ENCODE results near the gene PLCH1. TPM values are rescaled to one million over a fixed set of nuclear protein-coding genes. Genes with fewer than 3 reads are reported as not detected.

Gene PLCH1
- total RNA-seq, 2 donors from 2014 or later, result 0.05 TPM; not detected in 1

- intact Hi-C loops (cut with DNase I), result no loop called here
- DNase-seq (ENCODE audit: low spot score), result no peak
Measured at GRCh38 chr3:155335724-155336354, 409.0 kb downstream of the PLCH1 start.

- DNase-seq (ENCODE audit: low spot score), result no peak
- intact Hi-C loops (cut with DNase I), result no loop called here
Measured at GRCh38 chr3:155334914-155335723, 409.8 kb downstream of the PLCH1 start.

DNA sequence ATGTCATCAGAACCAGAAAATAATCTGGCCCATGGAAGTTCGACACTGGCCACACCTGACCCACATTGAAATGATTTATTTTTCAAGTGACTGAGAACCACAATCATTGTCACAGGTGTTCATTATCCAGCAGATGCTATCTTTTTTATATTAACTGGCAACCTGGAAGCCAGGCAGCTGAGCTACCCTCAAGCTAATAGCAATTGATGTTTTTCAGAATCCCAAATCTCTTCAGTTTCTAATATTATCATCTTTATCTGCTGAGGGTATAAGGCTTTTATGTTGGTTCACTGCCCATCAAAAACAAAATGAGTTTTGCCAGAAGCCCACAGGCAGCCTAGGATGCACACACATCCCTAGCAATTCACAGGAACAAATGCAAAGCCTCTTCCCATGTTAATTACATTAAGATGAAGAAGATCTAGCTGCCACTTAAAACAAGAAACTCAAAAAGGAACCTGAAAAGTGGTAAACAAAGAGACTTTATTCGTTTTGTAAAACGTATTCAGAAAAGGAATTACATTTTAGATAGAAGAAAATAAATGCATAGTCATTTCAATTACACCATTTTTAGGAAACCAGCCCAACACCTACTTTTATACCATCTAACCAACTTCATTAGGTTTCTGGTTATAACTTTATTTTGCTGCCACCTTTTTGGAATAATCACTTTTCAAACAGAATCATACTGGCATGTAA, 410.5 kb downstream of the PLCH1 start:
- intact Hi-C loops (cut with DNase I), result no loop called here
- DNase-seq (ENCODE audit: low spot score), result no peak

DNA sequence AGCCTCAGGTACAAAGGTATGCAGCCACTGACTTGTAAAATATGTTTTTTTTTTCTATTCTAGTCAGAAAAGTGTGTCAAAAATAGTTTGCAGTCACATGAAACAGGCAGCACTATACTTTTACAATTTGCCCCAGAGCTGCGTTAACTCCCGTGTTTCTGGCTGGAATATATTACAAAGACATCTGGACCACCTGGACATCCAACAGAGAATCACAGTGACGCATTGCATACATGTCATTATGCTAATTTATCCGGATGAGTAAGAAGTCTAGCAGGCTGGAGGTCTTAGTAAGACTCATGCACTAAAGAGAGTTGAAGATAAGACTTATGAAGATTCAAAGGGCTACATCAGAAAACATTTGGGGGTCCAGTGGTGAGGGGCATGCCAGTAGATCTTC, 412.2 kb downstream of the PLCH1 start:
- DNase-seq (ENCODE audit: low spot score), result no peak
- intact Hi-C loops (cut with DNase I), result no loop called here

DNA sequence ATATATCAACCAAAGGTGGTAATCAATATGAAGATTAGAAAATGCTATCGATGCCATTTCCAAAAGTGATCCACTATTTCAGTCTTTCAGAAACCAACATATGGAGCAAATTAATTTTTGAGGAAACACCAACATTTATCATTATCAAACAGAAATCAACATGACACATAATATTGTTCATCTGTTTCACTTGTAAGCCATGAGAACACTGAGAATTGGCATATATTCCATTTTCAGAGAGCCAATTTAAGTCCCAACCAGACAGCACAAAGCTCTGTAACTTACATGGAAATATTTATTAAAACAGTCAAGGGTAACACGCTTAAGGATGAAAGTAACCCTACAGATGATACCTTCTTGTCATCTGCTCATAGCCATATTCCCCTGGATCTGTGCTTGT, 413.8 kb downstream of the PLCH1 start:
- no peak for DNase-seq (ENCODE audit: low spot score)
- intact Hi-C loops (cut with DNase I), result no loop called here

DNA sequence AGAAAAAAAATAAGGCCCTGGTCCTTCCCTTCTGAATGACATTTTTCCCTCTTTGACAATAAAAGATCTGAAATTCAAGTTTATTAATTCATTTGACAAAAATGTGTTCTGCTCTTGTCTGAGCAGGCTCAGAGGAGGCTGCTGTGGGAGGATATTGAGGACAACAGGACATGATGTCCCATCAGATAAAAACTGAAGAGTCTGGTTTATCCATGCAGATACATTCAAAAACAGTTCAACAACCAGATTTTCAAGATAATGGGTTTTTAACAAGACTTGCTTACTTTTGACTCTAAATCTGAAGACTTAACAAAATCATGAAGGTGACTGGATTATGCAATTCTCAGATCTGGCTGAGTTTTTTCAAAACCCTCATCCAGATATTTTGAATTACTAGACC, 414.5 kb downstream of the PLCH1 start:
- no peak for DNase-seq (ENCODE audit: low spot score)
- intact Hi-C loops (cut with DNase I), result no loop called here

DNA sequence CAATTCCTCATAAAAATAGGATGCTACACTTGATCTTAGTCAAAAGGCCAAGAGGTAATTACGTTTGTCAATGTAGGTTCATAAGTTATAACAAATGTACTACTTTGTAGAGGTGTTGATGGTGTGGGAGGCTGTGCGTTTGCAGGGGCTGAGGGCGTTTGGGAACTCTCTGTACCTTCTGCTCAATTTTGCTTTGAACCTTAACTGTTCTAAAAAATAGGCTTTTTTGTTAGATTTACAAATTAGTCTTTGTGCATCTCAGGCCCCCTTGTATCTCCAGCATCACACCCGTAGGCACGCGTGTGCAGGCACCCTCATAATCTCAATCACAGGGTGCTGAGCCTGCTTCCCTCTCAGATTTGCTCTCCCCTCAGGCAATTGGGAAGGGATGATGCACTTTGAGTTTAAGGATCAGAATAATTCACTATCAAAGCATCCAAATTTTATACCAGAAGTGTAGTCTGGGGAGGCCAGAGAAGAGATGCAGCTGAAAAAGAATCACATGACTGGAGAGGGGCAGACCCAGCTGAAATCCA, 415.3 kb downstream of the PLCH1 start:
- DNase-seq (ENCODE audit: low spot score), result no peak
- intact Hi-C loops (cut with DNase I), result loop anchor here (10.0 kb wide), 1 partner anchor 565 kb away; no protein-coding TSS in a partner anchor

DNA sequence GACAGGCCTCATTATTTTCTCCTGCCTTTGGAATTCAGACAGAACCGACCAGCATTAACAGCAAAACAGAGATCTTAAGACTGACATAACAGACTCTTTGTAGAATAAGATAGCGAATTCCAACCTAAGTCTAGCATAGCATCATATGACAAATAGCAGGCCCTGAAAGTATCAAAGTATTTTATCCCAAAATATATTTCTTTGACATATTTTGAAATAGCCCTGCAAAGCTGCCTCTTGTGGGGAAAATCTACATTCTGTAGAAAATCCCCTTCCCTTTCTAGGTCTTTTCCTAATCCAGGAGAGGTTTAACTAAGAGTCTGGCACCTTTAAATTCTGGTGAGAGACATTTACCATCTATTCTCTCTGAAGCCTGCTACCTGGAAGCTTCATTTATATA, 417.0 kb downstream of the PLCH1 start:
- DNase-seq (ENCODE audit: low spot score), result no peak
- intact Hi-C loops (cut with DNase I), result loop anchor here (10.0 kb wide), 1 partner anchor 563 kb away; no protein-coding TSS in a partner anchor

GRCh38 chr3:155327430-155327829, 417.4 kb downstream of the PLCH1 start:
- intact Hi-C loops (cut with DNase I), result loop anchor here (10.0 kb wide), 1 partner anchor 563 kb away; no protein-coding TSS in a partner anchor
- DNase-seq (ENCODE audit: low spot score), result no peak

- intact Hi-C loops (cut with DNase I), result loop anchor here (10.0 kb wide), 1 partner anchor 562 kb away; no protein-coding TSS in a partner anchor
- DNase-seq (ENCODE audit: low spot score), result no peak
Measured at GRCh38 chr3:155326901-155327300, 418.0 kb downstream of the PLCH1 start.

GRCh38 chr3:155326244-155326643, 418.6 kb downstream of the PLCH1 start:
- intact Hi-C loops (cut with DNase I), result loop anchor here (10.0 kb wide), 1 partner anchor 561 kb away; no protein-coding TSS in a partner anchor

More at GRCh38 chr3:155326244-155326643, 418.6 kb downstream of the PLCH1 start:
- no peak for DNase-seq (ENCODE audit: low spot score)

Other genes with a start within 250 kb of the PLCH1 start
- 1 to 10 TPM; 3.0 to 3.7 TPM for gene C3orf33, start 61.2 kb upstream of the PLCH1 start, total RNA-seq
- gene SLC33A1, start 109.4 kb upstream of the PLCH1 start, total RNA-seq, result 10 to 100 TPM; 24.3 to 31.3 TPM
- 10 to 100 TPM; 36.1 to 47.4 TPM for gene GMPS, start 125.6 kb upstream of the PLCH1 start, total RNA-seq

All from posterior vena cava (tissue), 2 donors.